Amniotic epithelial cell (primary cell): ENCODE results near the gene FOXP1.

ENCODE experiments used
- DNase-seq: peaks from one replicate; pipeline ENCODE4 v3.0.0-alpha.2; 2010; ENCODE audit warnings: low read depth

FOXP1 gene

GRCh38 chr3:71077070-71077469, 506.5 kb downstream of the FOXP1 start:
- no peak for DNase-seq

GRCh38 chr3:71076361-71077002, 507.0 kb downstream of the FOXP1 start:
- DNase-seq = peak; percentile 73

- DNase-seq = no peak
Observed at GRCh38 chr3:71075494-71075893, 508.0 kb downstream of the FOXP1 start.

- DNase-seq = peak; percentile 44
Observed at GRCh38 chr3:71074423-71074822, 509.1 kb downstream of the FOXP1 start.

GRCh38 chr3:71072986-71073385, 510.5 kb downstream of the FOXP1 start:
- DNase-seq = no peak

GRCh38 chr3:71072287-71072686, 511.2 kb downstream of the FOXP1 start:
- no peak for DNase-seq

- DNase-seq = peak; percentile 74
Observed at GRCh38 chr3:71070497-71071463, 512.7 kb downstream of the FOXP1 start.

- DNase-seq = peak; percentile 65
Observed at GRCh38 chr3:71069797-71070196, 513.7 kb downstream of the FOXP1 start.

GRCh38 chr3:71067977-71068654, 515.4 kb downstream of the FOXP1 start:
- DNase-seq = no peak

GRCh38 chr3:71066849-71067261, 516.7 kb downstream of the FOXP1 start:
- peak; percentile 72 for DNase-seq

- no peak for DNase-seq
Observed at GRCh38 chr3:71066356-71066755, 517.2 kb downstream of the FOXP1 start.

- DNase-seq = no peak
Observed at GRCh38 chr3:71065764-71066013, 517.8 kb downstream of the FOXP1 start.

GRCh38 chr3:71064956-71065763, 518.4 kb downstream of the FOXP1 start:
- DNase-seq = peak; percentile 35

GRCh38 chr3:71064291-71064955, 519.1 kb downstream of the FOXP1 start:
- DNase-seq = peak; percentile 47

- DNase-seq = peak; percentile 44
Observed at GRCh38 chr3:71063773-71064290, 519.7 kb downstream of the FOXP1 start.

- peak; percentile 60 for DNase-seq
Observed at GRCh38 chr3:71062952-71063772, 520.4 kb downstream of the FOXP1 start.

- peak; percentile 75 for DNase-seq
Observed at GRCh38 chr3:71062037-71062932, 521.2 kb downstream of the FOXP1 start.

- DNase-seq = peak; percentile 12
Observed at GRCh38 chr3:71061581-71061980, 521.9 kb downstream of the FOXP1 start.

- no peak for DNase-seq
Observed at GRCh38 chr3:71061037-71061436, 522.5 kb downstream of the FOXP1 start.
